ENCODE measurements around the gene DTHD1.

Gene DTHD1

DNA sequence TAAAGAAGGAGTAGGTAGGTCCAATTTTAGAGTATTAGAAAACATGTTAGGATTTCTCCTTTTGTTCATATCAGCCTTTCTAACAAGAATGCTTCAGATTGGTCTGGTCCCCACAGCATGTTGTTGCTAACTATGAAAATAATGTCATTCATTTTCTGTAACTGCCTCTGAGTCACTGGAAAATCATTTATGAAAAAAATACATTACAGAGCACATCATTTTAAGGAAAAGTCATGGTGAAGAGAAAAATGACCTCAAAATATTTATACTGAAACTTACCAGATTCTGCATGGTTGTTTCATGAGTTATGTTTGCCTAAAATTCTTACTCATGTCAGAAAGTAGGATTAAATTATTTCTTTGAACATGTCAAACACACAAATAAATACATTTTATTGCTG is 35.2 kb downstream of the DTHD1 start:
- no peak for DNase-seq

DNA sequence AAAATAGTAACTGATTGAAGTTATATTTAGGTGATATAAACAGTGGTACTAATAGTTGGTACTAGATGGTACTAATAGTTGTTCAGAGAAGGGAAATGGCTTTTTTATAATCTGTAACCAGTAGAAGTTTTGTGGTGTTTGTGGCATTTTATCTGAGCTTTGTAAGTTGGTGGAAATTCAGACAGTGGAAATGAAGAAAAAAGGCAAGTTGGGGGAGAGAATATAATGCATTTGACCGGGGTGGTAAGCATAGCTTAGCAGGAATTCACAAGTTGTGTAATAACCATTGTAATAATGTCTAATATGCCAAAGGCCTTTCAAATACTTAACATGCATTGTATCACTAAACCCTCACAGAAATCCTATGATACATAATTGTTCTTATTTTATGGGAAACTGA is 36.3 kb downstream of the DTHD1 start:
- DNase-seq: no peak

GRCh38 chr4:36320117-36320896 is 38.9 kb downstream of the DTHD1 start:
- no peak for DNase-seq

- no peak for DNase-seq
Observed at GRCh38 chr4:36321176-36321575, 39.8 kb downstream of the DTHD1 start.

DNA sequence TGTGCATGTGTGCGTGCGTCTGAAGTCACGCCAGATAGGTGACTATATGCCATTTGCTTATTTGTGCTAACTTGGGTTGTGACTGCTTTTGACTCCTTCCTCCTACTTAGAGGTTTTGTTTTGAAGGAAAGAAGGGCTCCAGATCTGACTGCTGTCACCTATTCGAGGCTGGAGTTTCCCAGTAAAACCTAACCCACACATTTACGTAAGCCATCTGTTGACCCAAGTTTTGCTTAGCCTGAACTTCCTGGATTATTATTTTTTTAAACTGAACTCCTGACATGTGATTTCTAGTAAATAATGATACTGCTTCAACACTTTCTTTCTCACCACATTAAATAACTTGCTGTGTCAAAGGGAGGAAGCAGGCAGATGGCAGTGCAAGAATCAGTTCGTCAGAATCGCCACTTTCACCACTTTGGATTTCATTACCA is 41.5 kb downstream of the DTHD1 start:
- peak; percentile 81 for DNase-seq

DNA sequence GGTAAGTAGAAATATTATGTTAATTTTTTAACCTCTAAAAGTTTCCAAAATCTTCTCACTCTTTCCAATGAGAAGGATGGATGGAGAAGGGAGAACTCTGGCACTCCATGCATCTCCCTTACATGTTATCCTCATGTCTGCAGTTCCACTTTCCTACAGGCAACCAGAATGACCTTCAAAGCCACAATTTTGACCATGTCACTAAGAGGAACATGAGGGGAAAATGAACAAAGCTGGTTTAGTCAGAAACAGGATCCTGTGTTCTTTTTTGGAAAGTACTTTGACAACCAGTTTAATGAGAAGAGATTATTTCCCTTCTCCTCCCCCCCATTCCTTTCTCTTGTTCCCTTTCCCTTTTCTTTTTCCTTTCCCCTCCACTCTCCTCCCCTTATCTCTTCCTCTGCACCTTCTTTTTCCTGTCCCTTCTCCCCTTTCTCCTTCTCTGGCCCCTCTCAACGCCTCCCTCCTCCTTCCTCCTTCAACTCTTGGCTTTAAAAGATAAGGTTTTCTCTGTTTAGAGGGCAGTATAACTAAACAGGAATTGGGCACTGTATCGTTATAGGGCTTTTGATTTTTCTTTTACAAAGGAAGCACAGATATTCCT is 42.5 kb downstream of the DTHD1 start:
- no peak for DNase-seq

GRCh38 chr4:36324808-36325207 is 43.4 kb downstream of the DTHD1 start:
- no peak for DNase-seq

DNA sequence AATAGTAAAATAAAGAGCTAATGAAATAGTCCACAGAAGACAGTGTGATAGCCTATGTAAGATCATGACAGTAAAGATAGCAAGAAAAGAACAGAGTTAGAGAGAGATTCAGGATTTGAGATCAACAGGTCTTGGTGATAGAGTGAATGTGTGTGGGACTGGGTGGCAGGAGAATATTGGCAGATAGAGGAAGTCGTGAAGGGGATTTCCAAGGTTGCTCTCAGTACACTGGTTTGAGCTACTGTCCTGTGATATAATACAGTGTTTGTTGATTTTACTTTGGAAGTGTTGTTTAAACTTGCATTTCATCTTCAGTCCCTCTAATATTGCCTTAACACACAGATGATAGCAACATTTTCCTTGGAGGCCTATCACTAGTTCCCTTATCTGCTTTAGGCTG is 44.1 kb downstream of the DTHD1 start:
- peak; percentile 25 for DNase-seq

DNA sequence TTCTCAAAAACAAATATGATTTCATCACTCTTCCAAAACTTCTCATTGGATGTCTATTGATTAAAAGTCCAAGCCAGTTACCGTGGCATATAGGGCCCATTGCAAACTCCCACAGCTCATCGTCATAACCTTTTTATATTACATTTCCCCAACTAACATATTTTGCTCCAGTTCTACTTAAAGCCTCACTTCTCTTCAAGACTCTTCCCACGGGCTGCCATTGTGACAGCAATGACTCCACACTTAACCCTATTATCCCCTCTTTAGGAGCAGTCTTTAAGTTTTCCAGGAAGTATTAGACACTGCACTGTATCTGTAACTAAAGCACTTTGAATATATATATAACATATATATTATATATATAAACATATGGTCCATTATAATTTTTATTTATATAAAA is 44.5 kb downstream of the DTHD1 start:
- no peak for DNase-seq

DNA sequence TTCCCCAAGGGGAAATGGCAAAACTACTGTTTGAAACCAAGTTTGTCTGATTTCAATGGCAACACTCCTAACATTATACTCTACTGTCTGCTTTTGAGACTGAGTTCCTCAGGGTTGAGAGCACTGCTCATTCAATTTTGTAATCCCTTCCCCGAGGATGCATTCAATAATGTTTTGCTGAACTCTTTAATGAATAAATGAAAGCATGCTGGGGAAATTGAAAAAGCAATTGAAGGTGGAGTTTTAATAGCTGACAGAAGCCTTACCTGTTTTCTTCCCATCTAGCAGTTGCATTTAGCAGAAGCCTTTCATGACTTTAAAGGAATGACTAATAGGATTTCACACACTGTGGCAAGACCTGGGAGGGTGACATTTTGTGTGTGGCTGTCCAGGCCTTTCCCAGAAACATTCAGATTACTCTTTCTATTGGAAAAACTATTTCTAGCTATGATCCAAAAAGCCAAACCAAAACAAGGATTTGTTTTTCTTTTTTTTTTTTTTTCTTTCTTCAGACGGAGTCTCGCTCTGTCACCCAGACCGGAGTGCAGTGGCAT is 45.1 kb downstream of the DTHD1 start:
- no peak for DNase-seq

- no peak for DNase-seq
Observed at GRCh38 chr4:36327400-36327799, 46.0 kb downstream of the DTHD1 start.

DNA sequence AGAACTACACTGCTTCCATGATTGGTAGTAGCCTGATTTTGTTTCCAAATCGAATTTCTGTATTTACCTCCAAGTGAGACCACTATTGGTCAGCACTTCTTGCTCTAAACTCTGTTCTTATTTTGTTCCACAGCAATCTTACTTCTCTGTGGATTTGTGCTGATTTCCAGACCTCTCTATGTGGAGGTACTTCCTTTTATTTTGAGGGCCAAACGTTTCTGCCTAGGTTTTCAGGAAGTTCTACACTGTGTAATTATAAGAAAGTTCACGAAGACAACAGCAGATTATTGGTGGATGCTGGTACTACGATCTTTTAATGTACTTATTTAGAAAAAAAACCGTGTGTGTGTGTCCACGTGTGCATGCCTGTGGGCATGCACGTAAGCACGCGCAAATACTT is 46.7 kb downstream of the DTHD1 start:
- DNase-seq: no peak

DNA sequence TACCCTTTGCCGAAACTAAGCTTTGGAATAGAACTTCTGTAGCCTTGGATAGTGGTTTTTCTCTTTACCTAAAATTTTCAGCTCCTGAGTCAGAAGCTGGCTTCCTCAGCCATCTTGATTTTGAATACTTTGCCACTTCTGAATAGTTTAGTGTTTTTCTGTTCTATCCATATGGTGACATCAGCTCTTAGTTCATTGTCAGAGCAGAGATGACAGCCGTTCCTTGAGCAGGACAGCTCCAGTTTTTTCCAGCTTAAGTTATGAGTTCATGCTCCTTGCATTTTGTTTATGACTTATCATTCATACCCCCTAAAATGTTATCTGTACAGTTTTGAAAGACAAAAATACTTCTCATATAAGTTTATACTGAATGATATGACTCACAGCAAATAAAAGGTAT is 47.8 kb downstream of the DTHD1 start:
- DNase-seq: no peak

GRCh38 chr4:36330796-36331195 is 49.4 kb downstream of the DTHD1 start:
- DNase-seq: no peak

GRCh38 chr4:36332023-36332781 is 50.8 kb downstream of the DTHD1 start:
- DNase-seq: no peak

DNA sequence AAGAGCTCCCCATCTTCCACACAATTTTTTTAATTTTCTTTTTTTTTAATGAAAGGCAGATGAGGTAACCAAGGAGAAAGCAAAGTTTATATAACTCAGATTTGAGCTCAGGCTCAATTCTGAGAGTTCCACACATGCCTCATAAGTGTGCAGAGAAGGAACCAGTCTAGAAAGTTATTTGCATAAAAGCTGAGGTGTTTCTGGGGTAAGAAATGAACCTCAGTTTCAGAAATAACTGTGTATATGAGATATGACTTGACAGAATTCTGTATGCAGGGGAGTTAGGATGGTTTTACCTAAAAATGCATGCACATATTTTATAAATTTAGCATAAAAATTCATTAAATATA is 51.3 kb downstream of the DTHD1 start:
- no peak for DNase-seq

- DNase-seq: no peak
Observed at GRCh38 chr4:36333303-36333877, 52.0 kb downstream of the DTHD1 start.

DNA sequence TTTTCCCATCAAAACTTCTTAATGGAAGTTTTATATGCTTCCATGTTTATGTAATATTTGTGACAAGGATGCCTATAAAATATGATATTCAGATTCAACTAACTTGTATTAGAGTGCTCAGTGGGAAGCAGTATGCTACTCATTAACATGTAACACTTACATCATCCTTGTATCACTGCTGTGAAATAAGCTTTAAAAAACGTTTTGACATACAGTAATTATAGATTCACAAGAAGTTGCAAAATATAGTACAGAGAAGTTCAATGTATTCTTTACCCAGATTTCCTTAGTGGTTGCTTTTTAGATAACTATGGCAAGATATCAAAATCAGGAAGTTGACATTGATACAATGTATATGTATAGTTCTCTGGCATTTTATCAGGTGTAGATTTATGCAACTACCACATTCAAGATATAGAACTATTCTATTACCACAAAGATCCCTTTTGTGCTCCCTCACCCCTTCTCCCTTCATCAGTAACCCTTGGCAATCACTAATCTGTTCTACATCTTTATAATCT is 56.3 kb downstream of the DTHD1 start:
- no peak for DNase-seq

- DNase-seq: no peak
Observed at GRCh38 chr4:36338973-36339372, 57.6 kb downstream of the DTHD1 start.

- DNase-seq: no peak
Observed at GRCh38 chr4:36341936-36342335, 60.5 kb downstream of the DTHD1 start.

DNA sequence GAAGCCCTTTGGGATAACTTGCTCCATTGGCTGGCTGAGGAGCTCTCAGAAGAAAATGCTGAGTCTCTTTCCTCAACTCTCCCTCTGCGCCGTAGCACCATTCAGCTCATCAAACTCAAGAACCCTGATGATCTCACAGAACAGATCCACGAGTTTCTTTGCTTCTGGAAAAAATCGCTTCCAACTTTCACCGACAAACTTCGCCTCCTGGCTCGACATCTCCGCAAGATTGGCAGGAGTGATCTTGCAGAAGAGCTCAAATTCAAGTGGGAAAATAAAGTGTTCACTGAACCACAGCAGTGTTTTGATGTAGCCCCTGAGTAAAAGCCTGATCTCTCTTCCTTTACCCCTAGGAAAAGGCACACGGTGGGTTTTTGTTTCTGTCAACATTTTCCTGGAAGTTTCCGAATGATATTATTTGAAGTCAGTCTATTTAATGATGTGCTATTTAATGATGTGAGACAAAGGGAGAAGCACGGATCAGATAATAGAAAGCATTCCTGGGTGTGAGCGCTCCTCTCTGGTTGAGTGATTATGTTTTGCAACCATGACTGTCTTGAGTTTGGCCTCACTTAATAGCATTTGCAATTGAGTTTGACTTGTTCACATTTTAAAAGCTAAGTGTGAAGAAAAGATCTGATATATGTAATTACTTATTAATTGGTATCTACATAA is 62.2 kb downstream of the DTHD1 start:
- no peak for DNase-seq

DNA sequence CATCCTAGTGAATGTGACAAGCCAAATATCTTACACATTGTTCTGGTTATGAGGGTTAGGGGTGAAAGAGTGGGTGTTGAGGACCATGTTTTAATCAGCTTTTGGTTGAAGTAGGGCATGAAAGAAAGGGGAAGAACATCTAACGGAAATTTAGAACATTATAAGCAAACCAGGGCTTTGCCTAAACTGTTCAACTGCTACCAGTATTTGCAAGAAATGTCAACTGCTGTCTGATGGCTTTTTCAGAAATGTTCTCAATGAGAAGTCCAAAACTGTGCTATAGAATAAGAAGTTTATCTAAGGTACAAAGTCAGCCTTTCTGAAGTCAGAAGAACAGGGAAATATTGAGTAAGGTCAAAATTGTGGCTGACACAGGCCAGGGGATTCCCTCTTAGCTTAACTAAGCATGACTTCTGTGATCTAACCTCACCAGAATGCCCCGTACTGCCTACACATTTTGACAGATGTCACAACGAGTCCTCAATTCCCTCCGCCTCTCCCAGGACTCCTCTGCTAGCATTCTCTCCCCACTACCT is 67.1 kb downstream of the DTHD1 start:
- no peak for DNase-seq
